GM10248 (cell line): Measurements from ENCODE around the gene WFDC9.
"Not testable (repeated sequence)": the region's sequence is repeated elsewhere in the genome, so short reads cannot be mapped to it uniquely, and the experiment has no call there.

Source experiments
- CTCF ChIA-PET: fragments of 300-600 bp; sonication (Branson Sonifier 250); formaldehyde crosslinking; extraction: SDS; loops from one replicate; lab custom pipeline; 2021; ENCODE audit warnings: antibody characterized with exemption; lab: Yijun Ruan, JAX
- POLR2A ChIA-PET: fragments of 350-650 bp; sonication (Branson Sonifier 250); formaldehyde crosslinking; extraction: SDS; loops from one replicate; lab custom pipeline; 2020; ENCODE audit warnings: antibody characterized with exemption; lab: Yijun Ruan, JAX
- DNase-seq: peaks from one replicate; pipeline ENCODE4 v3.0.0; 2012; ENCODE audit errors: extremely low spot score
- CTCF ChIP-seq: IDR thresholded peaks from 2 replicates; pipeline ENCODE4 v1.5.1; 2012; ENCODE audit warnings: mild to moderate bottlenecking, low read depth; ENCODE audit errors: extremely low read depth, missing control alignments, control extremely low read depth

Gene WFDC9

GRCh38 chr20:45583502-45583901 lies 47.6 kb downstream of the WFDC9 start:
- no peak for DNase-seq
- ChIA-PET POLR2A (no interaction called here), CTCF (interaction anchor here (1.0 kb wide), 1 partner anchor 188 kb away, joined by 5 read pairs; no protein-coding TSS in a partner anchor)
- no peak for TF ChIP-seq CTCF

- POLR2A ChIA-PET: no interaction called here
- TF ChIP-seq CTCF: no peak
- CTCF ChIA-PET: no interaction called here
- no peak for DNase-seq
Observed at GRCh38 chr20:45581702-45582101, 49.4 kb downstream of the WFDC9 start.

DNA sequence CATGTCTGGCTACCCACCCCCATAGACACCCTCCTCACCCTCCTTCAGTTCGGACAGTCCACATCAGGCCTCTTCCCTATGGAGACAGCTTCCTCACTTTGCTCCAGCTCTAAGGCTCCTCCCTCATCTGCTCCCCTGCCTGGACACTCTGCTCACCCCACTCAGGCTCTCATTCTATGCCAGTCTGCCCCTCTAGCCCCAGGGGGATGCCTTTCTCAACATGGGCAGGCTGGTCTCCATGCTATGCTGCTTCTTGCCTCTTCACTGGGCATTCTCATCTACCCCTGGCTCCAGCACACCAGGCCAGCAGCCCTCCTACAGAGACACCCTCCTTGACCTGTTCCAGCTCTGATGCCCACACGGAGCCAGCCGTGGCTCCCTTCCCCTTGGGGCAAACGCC lies 51.9 kb downstream of the WFDC9 start, which contains the start of gene WFDC8:
TSS of gene WFDC8 (minus strand) at position 101 of the 400 bp plus-strand sequence. CDS start at position 64, 37 bp downstream.
- POLR2A ChIA-PET: no interaction called here
- DNase-seq: no peak
- CTCF ChIA-PET: interaction anchor here (0.8 to 1.2 kb wide), 2 partner anchors 16 to 50 kb away, joined by 3 to 5 read pairs; partner anchors contain the start of gene WFDC10A
- no peak for TF ChIP-seq CTCF

GRCh38 chr20:45578231-45578630 lies 52.9 kb downstream of the WFDC9 start:
- no peak for TF ChIP-seq CTCF
- ChIA-PET CTCF (interaction anchor here (0.8 kb wide), 1 partner anchor 51 kb away, joined by 3 read pairs; the partner anchor contains the start of gene WFDC10A), POLR2A (no interaction called here)
- DNase-seq: no peak

GRCh38 chr20:45576995-45577394 lies 54.1 kb downstream of the WFDC9 start:
- CTCF ChIA-PET: no interaction called here
- POLR2A ChIA-PET: no interaction called here
- no peak for TF ChIP-seq CTCF
- DNase-seq: no peak

DNA sequence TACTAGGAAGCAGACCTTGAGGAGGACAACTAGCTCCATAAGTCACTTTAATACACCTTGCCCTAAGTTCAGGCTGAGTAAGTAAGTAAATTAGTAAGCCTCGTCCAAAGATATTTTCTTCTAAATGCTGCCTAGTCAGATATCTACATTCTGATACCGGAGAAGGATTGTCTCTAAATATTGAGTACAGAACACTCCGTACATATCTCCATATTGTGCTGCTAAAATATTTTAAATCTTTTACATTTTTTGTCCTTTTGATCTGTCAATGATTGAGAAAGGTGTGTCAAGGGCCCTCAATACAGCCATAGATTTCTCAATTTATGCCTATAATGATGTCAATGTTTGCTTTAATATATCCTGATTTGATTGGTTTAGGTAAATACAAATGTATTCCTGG lies 55.2 kb downstream of the WFDC9 start:
- CTCF ChIA-PET: interaction anchor here (1.3 kb wide), 1 partner anchor 195 kb away, joined by 3 read pairs; no protein-coding TSS in a partner anchor
- POLR2A ChIA-PET: no interaction called here

DNA sequence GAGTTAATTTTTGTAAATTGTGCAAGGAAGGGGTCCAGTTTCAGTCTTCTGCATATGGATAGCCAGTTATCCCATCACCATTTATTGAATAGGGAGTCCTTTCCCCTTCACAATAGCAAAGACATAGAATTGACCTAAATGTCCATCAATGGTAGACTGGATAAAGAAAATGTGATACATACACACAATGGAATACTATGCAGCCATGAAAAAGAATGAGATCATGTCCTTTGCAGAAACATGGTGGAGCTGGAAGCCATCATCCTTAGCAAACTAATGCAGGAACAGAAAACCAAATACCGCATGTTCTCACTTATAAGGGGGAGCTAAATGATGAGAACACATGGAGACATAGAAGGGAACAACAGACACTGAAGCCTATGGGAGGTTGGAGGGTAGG lies 61.4 kb downstream of the WFDC9 start:
- POLR2A ChIA-PET, CTCF ChIA-PET, DNase-seq: not testable (repeated sequence)

More for the DNA sequence above, 55.2 kb downstream of the WFDC9 start:
- no peak for TF ChIP-seq CTCF
- no peak for DNase-seq
